ENCODE results near the gene SLC2A4RG.

DNA sequence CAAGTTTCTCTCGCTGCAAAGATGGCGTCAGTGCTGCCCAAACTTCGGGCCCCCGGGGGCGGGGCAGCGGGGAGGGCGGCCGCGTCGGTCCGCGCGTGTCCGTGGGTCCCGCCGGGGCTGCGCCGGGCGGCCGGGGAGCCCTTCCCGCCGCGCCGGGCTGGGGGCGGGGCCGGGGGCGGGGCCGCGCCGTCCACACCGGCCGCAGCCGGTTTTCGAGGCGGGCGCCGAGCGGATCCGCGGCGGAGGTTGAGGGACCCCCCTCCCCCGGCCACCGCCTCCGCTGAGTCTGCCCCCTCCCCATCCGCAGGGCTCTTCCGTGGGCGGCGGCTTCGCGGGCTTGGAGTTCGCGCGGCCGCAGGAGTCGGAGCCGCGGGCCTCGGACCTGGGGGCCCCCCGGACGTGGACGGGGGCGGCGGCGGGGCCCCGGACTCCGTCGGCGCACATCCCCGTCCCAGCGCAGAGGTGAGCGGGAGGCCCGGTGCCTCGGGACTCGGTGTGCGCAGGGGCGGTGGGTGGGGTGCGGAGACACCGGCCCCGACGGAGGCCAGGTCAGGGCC is 572 bp downstream of the SLC2A4RG start:
- TF ChIP-seq POLR2A (IDR thresholded peaks at IDR 0.05; ENCODE audit: low read length) (no peak), GATA1 (IDR thresholded peaks at IDR 0.05; ENCODE audit: low read depth, low read length) (no peak)

Measured in erythroblast (primary cell).